Measurements from ENCODE around the gene PRSS57. TPM values are rescaled to one million over a fixed set of nuclear protein-coding genes. Genes with fewer than 3 reads are reported as not detected.

Gene PRSS57
- total and polyA plus RNA-seq, 2 of the 13 experiments (the other 11 are each of a cell fraction or from before 2014, with no cell fraction given): 0.12 TPM; not detected in 1

GRCh38 chr19:679418-680286 is 15.6 kb downstream of the PRSS57 start (continued):
- TF ChIP-seq ZHX1 (CRISPR knock-in tag; IDR thresholded peaks at IDR 0.05; ENCODE audit: low read depth): no peak
- no peak for TF ChIP-seq RXRB (CRISPR knock-in tag; IDR thresholded peaks at IDR 0.05; ENCODE audit: borderline replicate concordance)
- TF ChIP-seq ZNF414 (CRISPR knock-in tag; IDR thresholded peaks at IDR 0.05): peak; percentile 72; the same call in 1 of the 2 replicates
- TF ChIP-seq DZIP1 (CRISPR knock-in tag; IDR thresholded peaks at IDR 0.05): peak; percentile 15; the same call in 1 of the 2 replicates
- TF ChIP-seq RBM22 (optimal IDR thresholded peaks at IDR 0.05; ENCODE audit: low read length): no peak
- 0 out of 2 replicates have a peak, but pooled peaks have one; percentile 27 for TF ChIP-seq ZNF564 (CRISPR knock-in tag; IDR thresholded peaks at IDR 0.05)
- TF ChIP-seq NCOR1 (IDR thresholded peaks at IDR 0.05; ENCODE audit: borderline replicate concordance, low read length): no peak
- TF ChIP-seq ARNT2 (CRISPR knock-in tag; IDR thresholded peaks at IDR 0.05; ENCODE audit: low read depth): no peak; the same call in 1 of the 2 replicates
- TF ChIP-seq ELF3 (CRISPR knock-in tag; IDR thresholded peaks at IDR 0.05): peak; percentile 26; the same call in 1 of the 2 replicates
- TF ChIP-seq ZZZ3 (CRISPR knock-in tag; IDR thresholded peaks at IDR 0.05; ENCODE audit: borderline replicate concordance): no peak
- no peak for TF ChIP-seq ZNF430 (CRISPR knock-in tag; IDR thresholded peaks at IDR 0.05)
- TF ChIP-seq ZNF138 (CRISPR knock-in tag; IDR thresholded peaks at IDR 0.05; ENCODE audit: low read depth): no peak
- TF ChIP-seq ZNF724P (CRISPR knock-in tag; IDR thresholded peaks at IDR 0.05; ENCODE audit: borderline replicate concordance): 0 out of 2 replicates have a peak, but pooled peaks have one; percentile 69
- no peak for TF ChIP-seq KLF11 (CRISPR knock-in tag; IDR thresholded peaks at IDR 0.05)
- TF ChIP-seq ZNF546 (CRISPR knock-in tag; conservative IDR thresholded peaks at IDR 0.05): 0 out of 2 replicates have a peak, but pooled peaks have one; percentile 13
- no peak for TF ChIP-seq ZNF333 (CRISPR knock-in tag; IDR thresholded peaks at IDR 0.05; ENCODE audit: borderline replicate concordance)
- no peak for TF ChIP-seq HINFP (CRISPR knock-in tag; IDR thresholded peaks at IDR 0.05; ENCODE audit: low read depth)
- TF ChIP-seq HOXA5 (CRISPR knock-in tag; IDR thresholded peaks at IDR 0.05): 0 out of 2 replicates have a peak, but pooled peaks have one; percentile 30
- TF ChIP-seq ZBTB25 (CRISPR knock-in tag; IDR thresholded peaks at IDR 0.05): no peak

Data from HepG2 (cell line).